Astrocyte (in vitro differentiated cells and primary cell): Measurements from ENCODE around the gene TRIO. TPM values are rescaled to one million over a fixed set of nuclear protein-coding genes. Genes with fewer than 3 reads are reported as not detected.

ENCODE experiments used
- DNase-seq: peaks from one replicate; pipeline ENCODE4 v3.0.0-alpha.2; 2010; ENCODE audit warnings: low read depth
- FAIRE-seq: peaks from 2 replicates; lab custom pipeline; 2011; peaks lifted over from hg19 to GRCh38; lab: Jason Lieb, UNC
- H2AFZ ChIP-seq: 2 replicates; pipeline ENCODE4 v1.6.0; 2012; ENCODE audit warnings: low read depth, low read length, inconsistent platforms
- H3K27ac ChIP-seq: 2 replicates; pipeline ENCODE4 v1.5.1; 2011; ENCODE audit warnings: low read depth, low read length, inconsistent platforms
- H3K27me3 ChIP-seq: 2 replicates; pipeline ENCODE4 v1.6.0; 2011; ENCODE audit warnings: low read length, inconsistent platforms; ENCODE audit not compliant: insufficient read depth
- H3K36me3 ChIP-seq: 2 replicates; pipeline ENCODE4 v1.5.1; 2011; ENCODE audit warnings: low read length, inconsistent platforms; ENCODE audit not compliant: insufficient read depth
- H3K4me1 ChIP-seq: 2 replicates; pipeline ENCODE4 v1.5.1; 2011; ENCODE audit warnings: low read length, inconsistent platforms; ENCODE audit not compliant: insufficient read depth
- H3K4me2 ChIP-seq: 2 replicates; pipeline ENCODE4 v1.6.0; 2012; ENCODE audit warnings: low read length, inconsistent platforms
- H3K4me3 ChIP-seq: 2 replicates; pipeline ENCODE4 v1.5.1; 2011; ENCODE audit warnings: low read depth, mild to moderate bottlenecking, low read length, inconsistent platforms; ENCODE audit not compliant: insufficient read depth
- H3K79me2 ChIP-seq: 2 replicates; pipeline ENCODE4 v1.6.0; 2012; ENCODE audit warnings: mild to moderate bottlenecking, low read length, inconsistent platforms; ENCODE audit not compliant: insufficient read depth
- H3K9ac ChIP-seq: 2 replicates; pipeline ENCODE4 v1.6.0; 2012; ENCODE audit warnings: mild to moderate bottlenecking, low read length, inconsistent platforms
- H3K9me3 ChIP-seq: 2 replicates; pipeline ENCODE4 v1.5.1; 2012; ENCODE audit warnings: low read depth, mild to moderate bottlenecking, low read length, inconsistent platforms; ENCODE audit not compliant: insufficient read depth
- H4K20me1 ChIP-seq: 2 replicates; pipeline ENCODE4 v1.6.0; 2012; ENCODE audit warnings: low read length, inconsistent platforms; ENCODE audit not compliant: insufficient read depth
- H3K27ac Mint-ChIP-seq: one replicate; pipeline ENCODE4 v1.8.0; 2021; ENCODE audit warnings: mild to moderate bottlenecking, mixed read lengths; ENCODE audit not compliant: unreplicated experiment
- H3K27me3 Mint-ChIP-seq: one replicate; pipeline ENCODE4 v1.8.0; 2021; ENCODE audit warnings: low read depth, mixed read lengths; ENCODE audit not compliant: unreplicated experiment
- H3K36me3 Mint-ChIP-seq: one replicate; pipeline ENCODE4 v1.8.0; 2021; ENCODE audit warnings: low read depth, mixed read lengths; ENCODE audit not compliant: unreplicated experiment
- H3K4me1 Mint-ChIP-seq: one replicate; pipeline ENCODE4 v1.8.0; 2021; ENCODE audit warnings: low read depth, mixed read lengths; ENCODE audit not compliant: unreplicated experiment
- H3K4me3 Mint-ChIP-seq: one replicate; pipeline ENCODE4 v1.8.0; 2021; ENCODE audit warnings: mild to moderate bottlenecking, moderate library complexity, mixed read lengths; ENCODE audit not compliant: unreplicated experiment
- H3K9me3 Mint-ChIP-seq: one replicate; pipeline ENCODE4 v1.8.0; 2021; ENCODE audit warnings: mild to moderate bottlenecking, mixed read lengths; ENCODE audit not compliant: unreplicated experiment
- EZH2 ChIP-seq: IDR thresholded peaks from 2 replicates; pipeline ENCODE4 v1.6.1; 2012; ENCODE audit warnings: mild to moderate bottlenecking, low read length, inconsistent platforms; ENCODE audit not compliant: insufficient read depth
- total RNA-seq: library from RNA; stranded (reverse); gene quantifications from 2 replicates; pipeline ENCODE4 v1.2.1, GENCODE V29; 2021
- TF ChIP-seq, protein P1 (sequence below): IDR thresholded peaks from 2 replicates; pipeline ENCODE4 v1.5.1; 2011; ENCODE audit warnings: low read depth, mild to moderate bottlenecking, inconsistent platforms, low read length, moderate library complexity; ENCODE audit not compliant: insufficient read depth

TRIO gene
- total RNA-seq, 1 donor from 2014 or later = 347 TPM

GRCh38 chr5:14141764-14142163 lies 1.4 kb upstream of the TRIO start:
- Histone ChIP-seq H3K4me3 (peak overlapping the region; percentile 77), H3K27me3 (no peaks in the 10 kb centered on the region), H3K36me3 (no peaks in the 10 kb centered on the region), H3K4me2 (peak overlapping the region; percentile 99), H3K4me1 (peaks cover 22% of the 10 kb centered on the region), H3K9ac (peak overlapping the region; percentile 100), H3K9me3 (no peaks in the 10 kb centered on the region), H3K79me2 (peaks cover 43% of the 10 kb centered on the region), H4K20me1 (peaks cover 19% of the 10 kb centered on the region), H2AFZ (no peak overlapping the region), H3K27ac (peak overlapping the region; percentile 95)
- peaks cover 2% of the 10 kb centered on the region for H3K36me3 Mint-ChIP-seq
- H3K9me3 Mint-ChIP-seq = peaks cover 3% of the 10 kb centered on the region
- H3K4me1 Mint-ChIP-seq = peaks cover 30% of the 10 kb centered on the region
- H3K27ac Mint-ChIP-seq = peak overlapping the region; percentile 96
- no peak for DNase-seq
- no peaks in the 10 kb centered on the region for H3K27me3 Mint-ChIP-seq
- no peak for FAIRE-seq
- TF ChIP-seq, protein P1, sequence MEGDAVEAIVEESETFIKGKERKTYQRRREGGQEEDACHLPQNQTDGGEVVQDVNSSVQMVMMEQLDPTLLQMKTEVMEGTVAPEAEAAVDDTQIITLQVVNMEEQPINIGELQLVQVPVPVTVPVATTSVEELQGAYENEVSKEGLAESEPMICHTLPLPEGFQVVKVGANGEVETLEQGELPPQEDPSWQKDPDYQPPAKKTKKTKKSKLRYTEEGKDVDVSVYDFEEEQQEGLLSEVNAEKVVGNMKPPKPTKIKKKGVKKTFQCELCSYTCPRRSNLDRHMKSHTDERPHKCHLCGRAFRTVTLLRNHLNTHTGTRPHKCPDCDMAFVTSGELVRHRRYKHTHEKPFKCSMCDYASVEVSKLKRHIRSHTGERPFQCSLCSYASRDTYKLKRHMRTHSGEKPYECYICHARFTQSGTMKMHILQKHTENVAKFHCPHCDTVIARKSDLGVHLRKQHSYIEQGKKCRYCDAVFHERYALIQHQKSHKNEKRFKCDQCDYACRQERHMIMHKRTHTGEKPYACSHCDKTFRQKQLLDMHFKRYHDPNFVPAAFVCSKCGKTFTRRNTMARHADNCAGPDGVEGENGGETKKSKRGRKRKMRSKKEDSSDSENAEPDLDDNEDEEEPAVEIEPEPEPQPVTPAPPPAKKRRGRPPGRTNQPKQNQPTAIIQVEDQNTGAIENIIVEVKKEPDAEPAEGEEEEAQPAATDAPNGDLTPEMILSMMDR = peak; percentile 8
- no peak for TF ChIP-seq EZH2
- H3K4me3 Mint-ChIP-seq = peak overlapping the region; percentile 82

DNA sequence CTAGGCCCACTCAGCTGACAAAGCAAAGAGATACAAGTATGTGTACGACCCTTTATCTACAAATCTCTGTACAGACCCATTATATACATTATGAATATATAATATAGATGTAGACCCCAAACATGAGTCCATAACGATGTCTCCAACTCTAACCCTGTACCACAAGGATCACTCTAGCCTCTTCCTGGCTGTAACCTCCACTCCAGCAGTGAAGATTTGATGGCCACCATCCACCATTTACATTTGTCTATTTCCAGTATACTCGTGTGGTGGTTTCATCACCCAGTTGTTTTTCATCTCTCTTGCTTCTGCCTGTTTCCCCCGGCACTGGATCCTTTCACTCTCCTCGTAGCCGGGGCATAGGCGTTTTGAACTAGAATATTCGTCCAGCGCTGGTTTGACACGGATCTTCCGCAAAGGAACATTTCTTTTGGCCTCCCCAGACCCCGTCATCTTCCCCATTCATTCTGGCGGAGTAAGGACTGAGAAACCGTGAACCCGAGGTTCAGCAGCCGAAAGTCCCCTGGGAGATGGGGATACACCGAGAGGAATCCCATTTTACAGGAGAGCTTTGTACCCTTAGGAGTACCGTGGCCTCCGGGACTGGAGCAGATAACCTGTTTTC lies 828 bp upstream of the TRIO start:
- no peaks in the 10 kb centered on the region for H3K36me3 ChIP-seq
- H3K27me3 ChIP-seq = no peaks in the 10 kb centered on the region
- TF ChIP-seq, protein P1 = no peak
- no peak for TF ChIP-seq EZH2
- H3K79me2 ChIP-seq = peaks cover 48% of the 10 kb centered on the region
- peak overlapping the region; percentile 95 for H3K27ac ChIP-seq
- Mint-ChIP-seq H3K4me1 (peaks cover 32% of the 10 kb centered on the region), H3K36me3 (peaks cover 2% of the 10 kb centered on the region), H3K4me3 (peak overlapping the region; percentile 82), H3K27ac (peak overlapping the region; percentile 96), H3K27me3 (no peaks in the 10 kb centered on the region), H3K9me3 (peaks cover 2% of the 10 kb centered on the region)
- H3K9ac ChIP-seq = peak overlapping the region; percentile 100
- H2AFZ ChIP-seq = peak overlapping the region; percentile 59
- no peak for DNase-seq
- H3K9me3 ChIP-seq = no peaks in the 10 kb centered on the region
- peaks cover 27% of the 10 kb centered on the region for H3K4me1 ChIP-seq
- no peak for FAIRE-seq
- peaks cover 24% of the 10 kb centered on the region for H4K20me1 ChIP-seq
- peak overlapping the region; percentile 99 for H3K4me2 ChIP-seq
- peak overlapping the region; percentile 77 for H3K4me3 ChIP-seq

DNA sequence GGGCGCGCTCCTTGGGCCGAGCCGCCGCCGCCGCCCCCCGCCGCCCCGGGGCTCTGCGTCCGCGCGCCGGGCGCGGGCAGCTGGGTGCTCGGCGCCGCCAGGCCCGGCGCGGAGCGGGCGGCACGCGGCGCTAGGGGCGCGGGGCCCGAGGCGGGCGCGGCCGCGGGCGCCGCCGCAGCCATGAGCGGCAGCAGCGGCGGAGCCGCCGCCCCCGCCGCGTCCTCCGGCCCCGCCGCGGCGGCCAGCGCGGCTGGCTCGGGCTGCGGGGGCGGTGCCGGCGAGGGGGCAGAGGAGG lies 351 bp downstream of the TRIO start:
- FAIRE-seq = no peak

More for the DNA sequence above, 351 bp downstream of the TRIO start:
- no peaks in the 10 kb centered on the region for H3K27me3 Mint-ChIP-seq
- no peak for TF ChIP-seq EZH2
- TF ChIP-seq, protein P1 = no peak
- no peak for DNase-seq
- Histone ChIP-seq H3K79me2 (peaks cover 60% of the 10 kb centered on the region), H3K27ac (peak overlapping the region; percentile 98), H3K4me2 (peak overlapping the region; percentile 99), H3K4me1 (peaks cover 39% of the 10 kb centered on the region), H3K27me3 (no peaks in the 10 kb centered on the region), H3K9ac (peak overlapping the region; percentile 100), H4K20me1 (peaks cover 36% of the 10 kb centered on the region), H3K36me3 (no peaks in the 10 kb centered on the region), H3K9me3 (no peaks in the 10 kb centered on the region), H2AFZ (no peak overlapping the region), H3K4me3 (peak overlapping the region; percentile 94)
- H3K9me3 Mint-ChIP-seq = peaks cover 2% of the 10 kb centered on the region
- no peak overlapping the region for H3K27ac Mint-ChIP-seq
- H3K4me3 Mint-ChIP-seq = no peak overlapping the region
- peaks cover under 1% of the 10 kb centered on the region for H3K36me3 Mint-ChIP-seq
- peaks cover 43% of the 10 kb centered on the region for H3K4me1 Mint-ChIP-seq
